Keratinocyte (primary cell): ENCODE data around the gene TPM1.

ENCODE experiments used
- CTCF ChIP-seq, 3 experiments: IDR thresholded peaks in 1 of 3; conservative IDR thresholded peaks in 1 of 3; optimal IDR thresholded peaks in 1 of 3; 2 replicates in 2 of 3; 3 replicates in 1 of 3; pipeline versions ENCODE3 to v1.5.1; 2011; ENCODE audit warnings: low read length in 3 of 3, mild to moderate bottlenecking in 3 of 3, moderate library complexity in 2 of 3, control low read depth in 1 of 3, inconsistent platforms in 1 of 3; ENCODE audit not compliant: insufficient read depth in 2 of 3; ENCODE audit errors: extremely low read depth in 1 of 3
- EZH2 ChIP-seq: IDR thresholded peaks from one replicate; pipeline ENCODE4 v1.6.1; 2012; ENCODE audit warnings: inconsistent platforms, mild to moderate bottlenecking, low read length, moderate library complexity

GRCh38 chr15:63065262-63066221 lies 23.0 kb downstream of the TPM1 start:
- TF ChIP-seq CTCF (optimal IDR thresholded peaks at IDR 0.05 in 1 of 3, IDR thresholded peaks at IDR 0.05 in 1 of 3, conservative IDR thresholded peaks at IDR 0.05 in 1 of 3; ENCODE audit: extremely low read depth in 1 of 3, insufficient read depth in 2 of 3, low read length in 3 of 3), result no peak
- TF ChIP-seq EZH2, result no peak
